GM12878 (cell line): Measurements from ENCODE around the gene FAM47E. TPM values are rescaled to one million over a fixed set of nuclear protein-coding genes. Genes with fewer than 3 reads are reported as not detected.

Experiments
- ATAC-seq: fragments of 200-7000 bp; cut with Tn5 transposase; 3 replicates; pipeline ENCODE4 v1.9.1; 2020; ENCODE audit warnings: mild to moderate bottlenecking, moderate library complexity
- BruUV-seq: library from RNA; stranded (reverse); fragments of 400-500 nt; replicated peaks from 2 replicates; lab custom pipeline; 2021; lab: Mats Ljungman, UMichigan
- CTCF ChIA-PET: fragments of 300-600 bp; sonication (Branson Sonifier 250); formaldehyde crosslinking; extraction: SDS; loops from one replicate; lab custom pipeline; 2021; ENCODE audit warnings: inconsistent platforms; lab: Yijun Ruan, JAX
- POLR2A ChIA-PET: fragments of 350-600 bp; formaldehyde crosslinking; extraction: SDS; loops from one replicate; lab custom pipeline; 2021; ENCODE audit warnings: inconsistent platforms; lab: Charles Lee
- RAD21 ChIA-PET: fragments of 300-600 bp; sonication (Branson Sonifier 250); formaldehyde crosslinking; loops from one replicate; lab custom pipeline; 2023; ENCODE audit warnings: antibody characterized with exemption; ENCODE audit not compliant: unreplicated experiment; lab: Charles Lee
- SMC1A ChIA-PET: fragments of 300-600 bp; sonication (Branson Sonifier 250); formaldehyde crosslinking; loops from one replicate; lab custom pipeline; 2023; ENCODE audit not compliant: unreplicated experiment, uncharacterized antibody; lab: Charles Lee
- DNase-seq: peaks from one replicate; pipeline ENCODE4 v3.0.0-alpha.2; 2011; ENCODE audit warnings: low read depth, low spot score
- FAIRE-seq: peaks from 3 replicates; lab custom pipeline; 2011; peaks lifted over from hg19 to GRCh38; lab: Jason Lieb, UNC
- H2AFZ ChIP-seq: 2 replicates; pipeline ENCODE4 v1.6.0; 2011; ENCODE audit warnings: low read depth, low read length, control low read depth; ENCODE audit not compliant: control insufficient read depth
- H3K27ac ChIP-seq: 2 replicates; pipeline ENCODE4 v1.5.1; 2011; ENCODE audit warnings: control low read depth; ENCODE audit not compliant: control insufficient read depth, insufficient read depth
- H3K27me3 ChIP-seq, 2 experiments: replicated peaks in 1 of 2; 2 replicates each; pipeline versions ENCODE4 v1.6.0 to v1.6.1; 2011; ENCODE audit warnings: low read length in 1 of 2; ENCODE audit not compliant: control insufficient read depth in 2 of 2, insufficient read depth in 2 of 2
- H3K36me3 ChIP-seq, 2 experiments: 2 replicates each; pipeline ENCODE4 v1.5.1; 2011; ENCODE audit warnings: low read length in 1 of 2; ENCODE audit not compliant: control insufficient read depth in 2 of 2, insufficient read depth in 2 of 2
- H3K4me1 ChIP-seq: 2 replicates; pipeline ENCODE4 v1.6.1; 2011; ENCODE audit warnings: mild to moderate bottlenecking, low read length, moderate library complexity, mixed read lengths; ENCODE audit not compliant: control insufficient read depth, insufficient read depth
- H3K4me2 ChIP-seq: 2 replicates; pipeline ENCODE4 v1.6.0; 2011; ENCODE audit warnings: control low read depth; ENCODE audit not compliant: control insufficient read depth, insufficient read depth
- H3K4me3 ChIP-seq: fragments of 200-600 bp; sonication (generic); 2 replicates; pipeline ENCODE4 v1.5.1; 2016
- H3K79me2 ChIP-seq: 2 replicates; pipeline ENCODE4 v1.6.0; 2011; ENCODE audit warnings: low read length; ENCODE audit not compliant: control insufficient read depth, insufficient read depth
- H3K9ac ChIP-seq: 2 replicates; pipeline ENCODE4 v1.8.0; 2011; ENCODE audit warnings: low read length, control low read depth, mixed read lengths; ENCODE audit not compliant: control insufficient read depth, insufficient read depth
- H3K9me3 ChIP-seq: replicated peaks from 3 replicates; pipeline ENCODE4 v1.5.1; 2011; ENCODE audit warnings: mild to moderate bottlenecking, low read length; ENCODE audit not compliant: control insufficient read depth, insufficient read depth
- H4K20me1 ChIP-seq: 2 replicates; pipeline ENCODE4 v1.6.0; 2011; ENCODE audit not compliant: control insufficient read depth, insufficient read depth
- CHD2 ChIP-seq: IDR thresholded peaks from 2 replicates; pipeline ENCODE4 v1.6.1; 2011; ENCODE audit warnings: low read depth, low read length, improper control_type of control experiment, borderline replicate concordance
- CREB1 ChIP-seq: IDR thresholded peaks from 2 replicates; pipeline ENCODE4 v1.6.1; 2012; ENCODE audit warnings: low read depth, mild to moderate bottlenecking, inconsistent platforms
- GATAD2B ChIP-seq: fragments of 450-650 bp; conservative IDR thresholded peaks from 2 replicates; pipeline ENCODE4 v1.6.1; 2017; ENCODE audit warnings: low read depth, mild to moderate bottlenecking, moderate library complexity
- HDAC6 ChIP-seq: fragments of 200-600 bp; sonication (generic); IDR thresholded peaks from one replicate; pipeline ENCODE4 v1.8.0; 2017; ENCODE audit warnings: antibody characterized with exemption; ENCODE audit not compliant: unreplicated experiment
- IKZF1 ChIP-seq: fragments of 450-650 bp; conservative IDR thresholded peaks from 2 replicates; pipeline ENCODE4 v1.6.1; 2017; ENCODE audit warnings: antibody characterized with exemption, mild to moderate bottlenecking
- IKZF2 ChIP-seq, 2 experiments: fragments of 450-650 bp; IDR thresholded peaks; 2 replicates each; pipeline ENCODE4 v1.6.1; 2017; ENCODE audit warnings: mild to moderate bottlenecking in 2 of 2, moderate library complexity in 2 of 2
- NFXL1 ChIP-seq: fragments of 450-650 bp; IDR thresholded peaks from 2 replicates; pipeline ENCODE4 v1.6.1; 2017; ENCODE audit warnings: antibody characterized with exemption, mild to moderate bottlenecking, borderline replicate concordance
- NFYB ChIP-seq: IDR thresholded peaks from 2 replicates; pipeline ENCODE4 v1.6.1; 2011; ENCODE audit warnings: low read depth, mild to moderate bottlenecking, low read length, improper control_type of control experiment, moderate library complexity; ENCODE audit not compliant: insufficient read depth
- NRF1 ChIP-seq: conservative IDR thresholded peaks from 2 replicates; pipeline ENCODE4 v1.6.1; 2011; ENCODE audit warnings: mild to moderate bottlenecking, low read depth, low read length, improper control_type of control experiment
- POLR2A ChIP-seq: IDR thresholded peaks from 2 replicates; pipeline ENCODE4 v1.6.1; 2011; ENCODE audit warnings: low read depth, mild to moderate bottlenecking, low read length
- RB1 ChIP-seq: fragments of 450-650 bp; formaldehyde crosslinking; IDR thresholded peaks from 2 replicates; pipeline ENCODE4 v1.6.1; 2017; ENCODE audit warnings: mild to moderate bottlenecking, borderline replicate concordance
- STAT1 ChIP-seq: fragments of 450-650 bp; conservative IDR thresholded peaks from 2 replicates; pipeline ENCODE4 v1.6.1; 2014; ENCODE audit warnings: antibody characterized with exemption, mild to moderate bottlenecking
- TCF3 ChIP-seq: IDR thresholded peaks from 2 replicates; pipeline ENCODE4 v1.6.1; 2012; ENCODE audit warnings: low read depth, mild to moderate bottlenecking, low read length, borderline replicate concordance; ENCODE audit not compliant: insufficient read depth
- TCF7 ChIP-seq: IDR thresholded peaks from 2 replicates; pipeline ENCODE4 v1.6.1; 2014; ENCODE audit warnings: antibody characterized with exemption, borderline replicate concordance
- YY1 ChIP-seq: IDR thresholded peaks from 2 replicates; pipeline ENCODE4 v1.6.1; 2011; ENCODE audit warnings: low read depth, mild to moderate bottlenecking, low read length
- ZSCAN29 ChIP-seq: fragments of 450-650 bp; IDR thresholded peaks from 2 replicates; pipeline ENCODE4 v1.6.1; 2017; ENCODE audit warnings: mild to moderate bottlenecking, moderate library complexity
- ZZZ3 ChIP-seq: IDR thresholded peaks from 2 replicates; pipeline ENCODE4 v1.6.1; 2011; ENCODE audit warnings: low read depth; ENCODE audit not compliant: control insufficient read depth, insufficient read length
- WGBS: methylation state at CpG from one replicate; pipeline ENCODE4 v1.1.6; 2016; ENCODE audit warnings: low lambda C conversion rate; ENCODE audit not compliant: insufficient replicate concordance, insufficient coverage; ENCODE audit errors: missing lambda C conversion rate; 5-methylcytosine and 5-hydroxymethylcytosine counted together
- in situ Hi-C: fragments of 300-500 bp; cut with MboI; formaldehyde crosslinking; loops from 9 replicates; pipeline ENCODE4 v1.14.3; 2018; ENCODE audit warnings: mixed read lengths
- intact Hi-C: fragments of 100-400 bp; cut with micrococcal nuclease; formaldehyde crosslinking; loops from one replicate; pipeline ENCODE4 v1.14.2; 2022; ENCODE audit not compliant: unreplicated experiment
- polyA plus RNA-seq, 11 experiments: library from polyadenylated mRNA; depleted of rRNA in 4 of 11; unstranded in 6 of 11; stranded (reverse) in 5 of 11; fragments of >200 nt; fragmentation: Nextera tagmentation in 4 of 11; fragmentation: Illumina TruSeq in 1 of 11; extraction: Ambion mirVana in 4 of 11; extraction: Trizol in 1 of 11; gene quantifications; 1 replicate in 1 of 11; 2 replicates in 10 of 11; pipeline versions ENCODE4 v1.2.1 to v1.2.3, GENCODE V29; 2011 to 2016; ENCODE audit warnings: inconsistent platforms in 2 of 11, missing spikeins in 2 of 11, low read depth in 1 of 11
- total RNA-seq, 4 experiments: library from RNA; depleted of rRNA in 3 of 4; stranded (reverse); fragments of >200 nt in 3 of 4; fragmentation: Illumina TruSeq in 1 of 4; extraction: Trizol in 1 of 4; gene quantifications; 2 replicates each; pipeline versions ENCODE4 v1.2.1 to v1.2.3, GENCODE V29; 2013 to 2021
- TF ChIP-seq, protein P1 (sequence below): fragments of 450-650 bp; conservative IDR thresholded peaks from 2 replicates; pipeline ENCODE4 v1.6.1; 2017; ENCODE audit warnings: mild to moderate bottlenecking, moderate library complexity
- TF ChIP-seq, protein P2 (sequence below): fragments of 450-650 bp; IDR thresholded peaks from 2 replicates; pipeline ENCODE4 v1.6.1; 2017; ENCODE audit warnings: mild to moderate bottlenecking

FAM47E gene
- total and polyA plus RNA-seq, 10 of the 15 experiments (the other 5 are each of a cell fraction or from before 2014, with no cell fraction given) = 0.03 TPM; not detected in 9

GRCh38 chr4:76212851-76213414 lies 38.6 kb upstream of the FAM47E start (continued):
- no peak for TF ChIP-seq TCF3
- peak; percentile 86 for TF ChIP-seq TCF7
- TF ChIP-seq GATAD2B = no peak
- TF ChIP-seq YY1 = no peak
- TF ChIP-seq NFXL1 = no peak

- ATAC-seq (peak; percentile 89), DNase-seq (no peak), FAIRE-seq (no peak)
- no TSS peak for BruUV-seq
- WGBS = under 1% methylated on average over 79 of the region's 94 CpGs
- ChIA-PET SMC1A (interaction anchor here (1.6 kb wide), 1 partner anchor 33 kb away, joined by 4 read pairs; no protein-coding TSS in a partner anchor), RAD21 (interaction anchor here (1.7 to 4.7 kb wide), 2 partner anchors 14 to 34 kb away, joined by 4 to 22 read pairs; no protein-coding TSS in a partner anchor), POLR2A (interaction anchor here (0.9 kb wide), 1 partner anchor 13 kb away, joined by 3 read pairs; no protein-coding TSS in a partner anchor), CTCF (interaction anchor here (6.0 kb wide), 1 partner anchor 14 kb away, joined by 37 read pairs; no protein-coding TSS in a partner anchor)
- Histone ChIP-seq H3K27me3 (no peaks in the 10 kb centered on the region), H3K4me3 (peak within 1 kb of the TSS; percentile 78), H3K27ac (peak within 1 kb of the TSS; percentile 60), H3K4me2 (peak within 1 kb of the TSS; percentile 88), H3K4me1 (peaks cover 19% of the 10 kb centered on the region), H4K20me1 (no peaks in the 10 kb centered on the region), H3K36me3 (no peaks in the 10 kb centered on the region), H2AFZ (peak within 1 kb of the TSS; percentile 90), H3K9ac (peak within 1 kb of the TSS; percentile 77), H3K79me2 (peaks cover 3% of the 10 kb centered on the region), H3K9me3 (no peaks in the 10 kb centered on the region)
- intact Hi-C loops (loop anchor here (2.0 kb wide), 1 partner anchor 15 kb away; no protein-coding TSS in a partner anchor), in situ Hi-C loops (no loop called here)
- peak; percentile 88 for TF ChIP-seq IKZF1
- TF ChIP-seq, protein P1, sequence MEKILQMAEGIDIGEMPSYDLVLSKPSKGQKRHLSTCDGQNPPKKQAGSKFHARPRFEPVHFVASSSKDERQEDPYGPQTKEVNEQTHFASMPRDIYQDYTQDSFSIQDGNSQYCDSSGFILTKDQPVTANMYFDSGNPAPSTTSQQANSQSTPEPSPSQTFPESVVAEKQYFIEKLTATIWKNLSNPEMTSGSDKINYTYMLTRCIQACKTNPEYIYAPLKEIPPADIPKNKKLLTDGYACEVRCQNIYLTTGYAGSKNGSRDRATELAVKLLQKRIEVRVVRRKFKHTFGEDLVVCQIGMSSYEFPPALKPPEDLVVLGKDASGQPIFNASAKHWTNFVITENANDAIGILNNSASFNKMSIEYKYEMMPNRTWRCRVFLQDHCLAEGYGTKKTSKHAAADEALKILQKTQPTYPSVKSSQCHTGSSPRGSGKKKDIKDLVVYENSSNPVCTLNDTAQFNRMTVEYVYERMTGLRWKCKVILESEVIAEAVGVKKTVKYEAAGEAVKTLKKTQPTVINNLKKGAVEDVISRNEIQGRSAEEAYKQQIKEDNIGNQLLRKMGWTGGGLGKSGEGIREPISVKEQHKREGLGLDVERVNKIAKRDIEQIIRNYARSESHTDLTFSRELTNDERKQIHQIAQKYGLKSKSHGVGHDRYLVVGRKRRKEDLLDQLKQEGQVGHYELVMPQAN = peak; percentile 69
- TF ChIP-seq POLR2A = peak; percentile 76
- TF ChIP-seq NRF1 = 0 out of 2 replicates have a peak, but pooled peaks have one; percentile 14
- no peak for TF ChIP-seq CHD2
- TF ChIP-seq CREB1 = 0 out of 2 replicates have a peak, but pooled peaks have one; percentile 41
- TF ChIP-seq, protein P2, sequence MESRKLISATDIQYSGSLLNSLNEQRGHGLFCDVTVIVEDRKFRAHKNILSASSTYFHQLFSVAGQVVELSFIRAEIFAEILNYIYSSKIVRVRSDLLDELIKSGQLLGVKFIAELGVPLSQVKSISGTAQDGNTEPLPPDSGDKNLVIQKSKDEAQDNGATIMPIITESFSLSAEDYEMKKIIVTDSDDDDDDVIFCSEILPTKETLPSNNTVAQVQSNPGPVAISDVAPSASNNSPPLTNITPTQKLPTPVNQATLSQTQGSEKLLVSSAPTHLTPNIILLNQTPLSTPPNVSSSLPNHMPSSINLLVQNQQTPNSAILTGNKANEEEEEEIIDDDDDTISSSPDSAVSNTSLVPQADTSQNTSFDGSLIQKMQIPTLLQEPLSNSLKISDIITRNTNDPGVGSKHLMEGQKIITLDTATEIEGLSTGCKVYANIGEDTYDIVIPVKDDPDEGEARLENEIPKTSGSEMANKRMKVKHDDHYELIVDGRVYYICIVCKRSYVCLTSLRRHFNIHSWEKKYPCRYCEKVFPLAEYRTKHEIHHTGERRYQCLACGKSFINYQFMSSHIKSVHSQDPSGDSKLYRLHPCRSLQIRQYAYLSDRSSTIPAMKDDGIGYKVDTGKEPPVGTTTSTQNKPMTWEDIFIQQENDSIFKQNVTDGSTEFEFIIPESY = no peak
- peak; percentile 52 for TF ChIP-seq HDAC6
- TF ChIP-seq ZSCAN29 = no peak
- peak; percentile 85; the same call in 1 of the 2 replicates for TF ChIP-seq RB1
- 0 out of 4 replicates have a peak, but pooled peaks of 1 of the 2 experiments have one; percentile 2 for TF ChIP-seq IKZF2 (IDR thresholded peaks at IDR 0.05)
- TF ChIP-seq ZZZ3 = no peak
- no peak for TF ChIP-seq STAT1
- peak; percentile 71; the same call in 1 of the 2 replicates for TF ChIP-seq NFYB
These were observed 37.9 kb upstream of the FAM47E start, which contains the start of gene SCARB2 for GRCh38 chr4:76213415-76214176. SCARB2 (minus strand) TSS chr4:76213824; CDS start chr4:76213543, 281 bp downstream.
